RWPE2 (cell line): Measurements from ENCODE around the gene GLYATL1B.

Experiments
- ATAC-seq: fragments of 200-7000 bp; cut with Tn5 transposase; 3 replicates; pipeline ENCODE4 v1.9.1; 2021; ENCODE audit warnings: low read depth
- DNase-seq: peaks from one replicate; pipeline ENCODE4 v3.0.0-alpha.2; 2020; ENCODE audit warnings: low spot score
- H3K27ac ChIP-seq: fragments of 450-650 bp; 2 replicates; pipeline ENCODE4 v1.5.1; 2017; ENCODE audit warnings: mild to moderate bottlenecking; ENCODE audit not compliant: poor library complexity, severe bottlenecking
- H3K27me3 ChIP-seq: fragments of 250-450 bp; sonication (Bioruptor Pico); 2 replicates; pipeline ENCODE4 v1.5.1; 2021; ENCODE audit warnings: mild to moderate bottlenecking, moderate library complexity; ENCODE audit not compliant: insufficient read depth, poor library complexity, severe bottlenecking
- H3K36me3 ChIP-seq: fragments of 250-450 bp; sonication (Bioruptor Pico); 2 replicates; pipeline ENCODE4 v1.5.1; 2020; ENCODE audit warnings: low read depth, mild to moderate bottlenecking, moderate library complexity
- H3K4me1 ChIP-seq: fragments of 250-450 bp; sonication (Bioruptor Pico); 2 replicates; pipeline ENCODE4 v1.5.1; 2021; ENCODE audit warnings: mild to moderate bottlenecking, moderate library complexity; ENCODE audit not compliant: insufficient read depth, poor library complexity, severe bottlenecking
- H3K4me3 ChIP-seq: fragments of 250-450 bp; sonication (Bioruptor Pico); 2 replicates; pipeline ENCODE4 v1.5.1; 2021; ENCODE audit warnings: mild to moderate bottlenecking, moderate library complexity; ENCODE audit not compliant: severe bottlenecking
- H3K9me3 ChIP-seq: fragments of 250-450 bp; sonication (Bioruptor Pico); 2 replicates; pipeline ENCODE4 v1.5.1; 2021; ENCODE audit warnings: mild to moderate bottlenecking, moderate library complexity; ENCODE audit not compliant: severe bottlenecking
- CTCF ChIP-seq: fragments of 450-650 bp; IDR thresholded peaks from one replicate; pipeline ENCODE4 v1.5.1; 2017; ENCODE audit warnings: mild to moderate bottlenecking, moderate library complexity; ENCODE audit not compliant: poor library complexity, severe bottlenecking

GLYATL1B gene

GRCh38 chr11:59112494-59112893, 26.4 kb downstream of the GLYATL1B start:
- peaks cover 13% of the 10 kb centered on the region for H3K4me1 ChIP-seq
- H3K9me3 ChIP-seq = no peaks in the 10 kb centered on the region
- peaks cover 81% of the 10 kb centered on the region for H3K36me3 ChIP-seq
- no peak for DNase-seq
- no peaks in the 10 kb centered on the region for H3K27me3 ChIP-seq
- no peak for TF ChIP-seq CTCF
- no peak overlapping the region for H3K4me3 ChIP-seq
- H3K27ac ChIP-seq = no peak overlapping the region
- no peak for ATAC-seq

- Histone ChIP-seq H3K36me3 (peaks cover 89% of the 10 kb centered on the region), H3K27me3 (no peaks in the 10 kb centered on the region), H3K4me1 (peaks cover 7% of the 10 kb centered on the region), H3K27ac (no peak overlapping the region), H3K9me3 (peaks cover 7% of the 10 kb centered on the region), H3K4me3 (no peak overlapping the region)
- DNase-seq = no peak
- no peak for ATAC-seq
- TF ChIP-seq CTCF = no peak
These were observed 28.2 kb downstream of the GLYATL1B start for GRCh38 chr11:59114344-59114743.

- H3K4me3 ChIP-seq = no peak overlapping the region
- no peak for TF ChIP-seq CTCF
- DNase-seq = no peak
- peaks cover 4% of the 10 kb centered on the region for H3K4me1 ChIP-seq
- peaks cover 89% of the 10 kb centered on the region for H3K36me3 ChIP-seq
- H3K27ac ChIP-seq = no peak overlapping the region
- H3K9me3 ChIP-seq = peaks cover 7% of the 10 kb centered on the region
- no peaks in the 10 kb centered on the region for H3K27me3 ChIP-seq
- ATAC-seq = no peak
These were observed 29.4 kb downstream of the GLYATL1B start for GRCh38 chr11:59115553-59115952.

- no peak overlapping the region for H3K27ac ChIP-seq
- H3K27me3 ChIP-seq = no peaks in the 10 kb centered on the region
- DNase-seq (no peak), ATAC-seq (no peak)
- H3K36me3 ChIP-seq = peaks cover 85% of the 10 kb centered on the region
- peaks cover 2% of the 10 kb centered on the region for H3K4me1 ChIP-seq
- H3K4me3 ChIP-seq = no peak overlapping the region
- no peak for TF ChIP-seq CTCF
- H3K9me3 ChIP-seq = peaks cover 7% of the 10 kb centered on the region
These were observed 31.7 kb downstream of the GLYATL1B start for GRCh38 chr11:59117774-59118173.

GRCh38 chr11:59119826-59120225, 33.7 kb downstream of the GLYATL1B start:
- ATAC-seq (no peak), DNase-seq (no peak)
- TF ChIP-seq CTCF = no peak
- H3K9me3 ChIP-seq = peaks cover 7% of the 10 kb centered on the region
- H3K4me1 ChIP-seq = no peaks in the 10 kb centered on the region
- H3K36me3 ChIP-seq = peaks cover 88% of the 10 kb centered on the region
- no peaks in the 10 kb centered on the region for H3K27me3 ChIP-seq
- H3K27ac ChIP-seq = no peak overlapping the region
- no peak overlapping the region for H3K4me3 ChIP-seq
